ENCODE measurements around the gene GRIK1. TPM values are rescaled to one million over a fixed set of nuclear protein-coding genes. Genes with fewer than 3 reads are reported as not detected.

GRIK1 gene
- total RNA-seq, 4 donors from 2014 or later, result 0.44 to 4.1 (median 2.6) TPM

DNA sequence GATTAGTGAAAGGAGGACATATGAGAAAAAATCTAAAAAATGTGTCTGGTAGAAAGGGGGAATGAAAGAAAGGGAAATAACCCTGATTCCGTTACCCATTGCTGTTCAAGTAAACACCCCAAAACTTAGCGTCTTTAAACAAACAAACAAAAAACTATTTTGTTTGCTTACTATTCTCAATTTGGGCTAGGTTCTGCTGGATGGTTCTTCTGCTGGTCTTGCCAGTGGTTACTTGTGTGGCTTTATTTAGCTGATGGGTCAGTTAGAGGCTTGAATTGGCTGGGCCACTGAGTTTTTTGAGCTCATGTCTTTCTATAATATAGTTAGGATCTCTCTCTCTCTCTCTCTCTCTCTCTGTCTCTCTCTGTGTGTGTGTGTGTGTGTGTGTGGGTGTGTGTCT lies 112.1 kb downstream of the GRIK1 start:
- Histone ChIP-seq H3K9me3 (peaks cover 0 to 26% (median 3%) of the 10 kb centered on the region in 4 donors), H3K27ac (no peak overlapping the region), H3K27me3 (no peaks in the 10 kb centered on the region), H3K36me3 (no peaks in the 10 kb centered on the region), H3K4me3 (no peak overlapping the region), H3K4me1 (no peaks in the 10 kb centered on the region)
- TF ChIP-seq POLR2A (IDR thresholded peaks at IDR 0.05), result no peak
- TF ChIP-seq EP300 (IDR thresholded peaks at IDR 0.05), result no peak
- TF ChIP-seq, protein P1, sequence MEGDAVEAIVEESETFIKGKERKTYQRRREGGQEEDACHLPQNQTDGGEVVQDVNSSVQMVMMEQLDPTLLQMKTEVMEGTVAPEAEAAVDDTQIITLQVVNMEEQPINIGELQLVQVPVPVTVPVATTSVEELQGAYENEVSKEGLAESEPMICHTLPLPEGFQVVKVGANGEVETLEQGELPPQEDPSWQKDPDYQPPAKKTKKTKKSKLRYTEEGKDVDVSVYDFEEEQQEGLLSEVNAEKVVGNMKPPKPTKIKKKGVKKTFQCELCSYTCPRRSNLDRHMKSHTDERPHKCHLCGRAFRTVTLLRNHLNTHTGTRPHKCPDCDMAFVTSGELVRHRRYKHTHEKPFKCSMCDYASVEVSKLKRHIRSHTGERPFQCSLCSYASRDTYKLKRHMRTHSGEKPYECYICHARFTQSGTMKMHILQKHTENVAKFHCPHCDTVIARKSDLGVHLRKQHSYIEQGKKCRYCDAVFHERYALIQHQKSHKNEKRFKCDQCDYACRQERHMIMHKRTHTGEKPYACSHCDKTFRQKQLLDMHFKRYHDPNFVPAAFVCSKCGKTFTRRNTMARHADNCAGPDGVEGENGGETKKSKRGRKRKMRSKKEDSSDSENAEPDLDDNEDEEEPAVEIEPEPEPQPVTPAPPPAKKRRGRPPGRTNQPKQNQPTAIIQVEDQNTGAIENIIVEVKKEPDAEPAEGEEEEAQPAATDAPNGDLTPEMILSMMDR (IDR thresholded peaks at IDR 0.05), result no peak
- 87 to 90% methylated on average over 2 of the region's 2 CpGs for WGBS, 2 donors
- no peak for DNase-seq (ENCODE audit: low spot score in 2 of 2)

DNA sequence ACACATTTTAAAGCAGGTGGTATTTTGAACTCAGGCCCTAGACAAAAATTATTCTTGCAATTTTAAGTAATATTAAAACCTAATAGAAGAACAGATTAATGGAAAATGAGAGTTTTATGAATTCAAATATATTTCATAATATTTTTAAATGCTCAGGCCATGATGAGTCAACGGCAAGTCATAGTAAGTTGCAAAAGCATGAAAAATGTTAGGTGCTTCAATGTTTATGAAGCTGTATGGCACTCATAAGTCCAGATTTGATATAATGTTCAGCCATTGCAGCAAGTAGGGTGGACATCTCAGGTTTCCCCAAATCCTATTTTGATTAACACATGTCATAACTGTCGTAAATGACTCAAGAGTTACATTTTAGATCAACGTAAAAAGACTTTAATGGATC lies 112.6 kb downstream of the GRIK1 start:
- no peaks in the 10 kb centered on the region for H3K27me3 ChIP-seq
- no peak overlapping the region for H3K27ac ChIP-seq
- no peaks in the 10 kb centered on the region for H3K36me3 ChIP-seq
- H3K4me1 ChIP-seq, result no peaks in the 10 kb centered on the region
- no peak overlapping the region for H3K4me3 ChIP-seq
- H3K9me3 ChIP-seq, result peaks cover 0 to 22% (median 3%) of the 10 kb centered on the region in 4 donors
- TF ChIP-seq, protein P1 (IDR thresholded peaks at IDR 0.05), result no peak
- TF ChIP-seq EP300 (IDR thresholded peaks at IDR 0.05) (no peak), POLR2A (IDR thresholded peaks at IDR 0.05) (no peak)
- no peak for DNase-seq (ENCODE audit: low spot score in 2 of 2)
- WGBS, 2 donors, result 89 to 93% methylated on average over 3 of the region's 3 CpGs

DNA sequence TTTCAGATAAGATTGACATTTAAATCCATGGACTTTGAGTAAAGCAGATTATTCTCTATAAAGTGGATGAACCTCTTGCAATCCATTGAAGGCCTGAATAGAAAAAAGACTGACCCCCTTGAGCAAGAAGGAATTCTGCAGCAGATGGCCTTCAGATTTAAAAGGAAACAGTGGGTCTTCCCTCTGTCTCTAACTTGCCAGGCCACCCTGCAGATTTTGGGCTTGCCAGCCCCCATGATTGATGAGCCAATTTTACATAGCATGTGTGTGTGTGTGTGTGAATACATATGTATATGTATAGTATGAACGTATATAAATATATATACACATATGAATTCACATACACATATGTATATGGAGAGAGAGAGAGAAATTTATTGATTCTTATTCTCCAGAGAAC lies 113.4 kb downstream of the GRIK1 start:
- Histone ChIP-seq H3K4me1 (no peaks in the 10 kb centered on the region), H3K36me3 (no peaks in the 10 kb centered on the region), H3K9me3 (peaks cover 0 to 16% (median 3%) of the 10 kb centered on the region in 4 donors), H3K27me3 (no peaks in the 10 kb centered on the region), H3K4me3 (no peak overlapping the region), H3K27ac (no peak overlapping the region)
- TF ChIP-seq, protein P1 (IDR thresholded peaks at IDR 0.05), result no peak
- TF ChIP-seq POLR2A (IDR thresholded peaks at IDR 0.05), result no peak
- no peak for TF ChIP-seq EP300 (IDR thresholded peaks at IDR 0.05)
- no peak for DNase-seq (ENCODE audit: low spot score in 2 of 2)
- 97 to 100% methylated on average over 1 of the region's 1 CpG for WGBS, 2 donors

DNA sequence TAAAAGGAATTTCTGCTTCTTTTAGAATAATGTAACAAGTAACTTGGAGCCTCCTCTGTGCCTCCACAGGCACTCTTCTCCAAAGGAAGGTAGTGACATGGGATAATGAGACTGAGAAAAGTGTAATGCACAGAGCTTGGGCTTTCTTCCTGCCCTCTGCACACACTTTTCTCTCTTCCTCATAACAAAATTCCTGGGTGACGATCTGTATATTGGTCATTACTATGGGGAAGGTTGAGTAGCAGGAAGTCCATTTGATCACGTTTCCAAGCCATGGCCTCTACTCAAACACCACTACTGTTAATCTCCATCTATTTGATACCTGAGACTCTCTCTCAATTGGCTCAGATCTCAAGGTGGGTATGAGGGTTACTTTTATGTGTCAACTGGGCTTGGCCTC lies 113.9 kb downstream of the GRIK1 start:
- 73 to 90% methylated on average over 2 of the region's 2 CpGs for WGBS, 2 donors

DNA sequence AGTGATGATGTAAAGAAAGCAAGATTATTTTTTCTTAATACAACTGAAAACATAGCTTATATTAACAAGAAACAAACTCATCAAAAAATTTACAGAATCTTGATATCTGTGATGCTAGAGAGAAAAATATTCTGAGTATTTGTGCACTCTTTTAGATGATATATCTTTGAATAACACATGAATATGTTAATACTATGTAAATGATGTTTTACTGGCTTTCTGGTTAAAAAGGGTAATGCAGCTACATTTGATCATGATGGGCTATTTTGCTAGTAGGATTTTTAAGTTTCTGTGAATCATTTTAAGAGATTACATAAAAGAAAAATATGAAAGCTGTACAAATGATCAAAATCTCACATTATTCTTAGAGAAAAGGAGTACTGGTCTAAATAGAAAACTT lies 114.5 kb downstream of the GRIK1 start:
- no peak for TF ChIP-seq POLR2A (IDR thresholded peaks at IDR 0.05)
- H3K9me3 ChIP-seq, result peaks cover 0 to 16% (median 3%) of the 10 kb centered on the region in 4 donors
- no peak for DNase-seq (ENCODE audit: low spot score in 2 of 2)
- H3K36me3 ChIP-seq, result no peaks in the 10 kb centered on the region
- H3K27me3 ChIP-seq, result no peaks in the 10 kb centered on the region
- H3K4me3 ChIP-seq, result no peak overlapping the region
- H3K4me1 ChIP-seq, result no peaks in the 10 kb centered on the region
- H3K27ac ChIP-seq, result no peak overlapping the region

More for the DNA sequence above, 113.9 kb downstream of the GRIK1 start:
- TF ChIP-seq EP300 (IDR thresholded peaks at IDR 0.05) (no peak), POLR2A (IDR thresholded peaks at IDR 0.05) (no peak)
- TF ChIP-seq, protein P1 (IDR thresholded peaks at IDR 0.05), result no peak
- Histone ChIP-seq H3K4me3 (no peak overlapping the region), H3K9me3 (peaks cover 0 to 16% (median 3%) of the 10 kb centered on the region in 4 donors), H3K36me3 (no peaks in the 10 kb centered on the region), H3K27me3 (no peaks in the 10 kb centered on the region), H3K4me1 (no peaks in the 10 kb centered on the region), H3K27ac (no peak overlapping the region)
- DNase-seq (ENCODE audit: low spot score in 2 of 2), result no peak

DNA sequence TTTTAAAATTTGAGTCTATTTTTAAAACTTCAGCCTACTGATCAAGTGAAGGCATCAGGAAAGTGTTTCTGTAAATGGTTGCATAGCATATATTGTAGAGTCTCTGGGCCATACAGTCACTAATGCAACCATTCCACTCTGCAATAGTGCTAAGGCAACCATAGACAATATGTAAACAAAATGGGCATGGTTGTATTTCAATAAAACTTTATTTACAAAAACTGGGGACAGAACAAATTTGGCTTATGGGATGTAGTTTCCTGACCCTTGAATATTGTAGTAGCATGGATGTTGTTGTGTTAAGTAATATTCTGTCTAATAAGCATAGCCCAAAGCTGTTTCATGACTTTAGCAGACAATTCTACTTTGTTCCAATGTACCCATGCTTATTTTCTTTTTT lies 117.7 kb downstream of the GRIK1 start:
- no peak overlapping the region for H3K4me3 ChIP-seq
- H3K4me1 ChIP-seq, result no peaks in the 10 kb centered on the region
- no peak overlapping the region for H3K27ac ChIP-seq
- H3K27me3 ChIP-seq, result no peaks in the 10 kb centered on the region
- TF ChIP-seq, protein P1 (IDR thresholded peaks at IDR 0.05), result no peak
- TF ChIP-seq EP300 (IDR thresholded peaks at IDR 0.05), result no peak
- H3K36me3 ChIP-seq, result no peaks in the 10 kb centered on the region
- peaks cover 0 to under 1% (median 0%) of the 10 kb centered on the region in 4 donors for H3K9me3 ChIP-seq
- no peak for DNase-seq (ENCODE audit: low spot score in 2 of 2)

Measured in tibial nerve (tissue), 4 donors.